Esophagus mucosa (tissue), 1 donor: Measurements from ENCODE around the gene SELENOF. TPM values are rescaled to one million over a fixed set of nuclear protein-coding genes. Genes with fewer than 3 reads are reported as not detected.
A peak's percentile ranks its signal among the peaks of the same experiment; 100 is the strongest.

Experiments used
- ATAC-seq: fragments of 200-7000 bp; cut with Tn5 transposase; one replicate; pipeline ENCODE4 v1.9.1; 2020
- total RNA-seq: library from RNA; stranded (reverse); gene quantifications from one replicate; pipeline ENCODE4 v1.2.4, GENCODE V29; 2023
- donor health status: DM: yes; HTN: yes; CAD: no.

SELENOF gene
- total RNA-seq = 80.5 TPM

DNA sequence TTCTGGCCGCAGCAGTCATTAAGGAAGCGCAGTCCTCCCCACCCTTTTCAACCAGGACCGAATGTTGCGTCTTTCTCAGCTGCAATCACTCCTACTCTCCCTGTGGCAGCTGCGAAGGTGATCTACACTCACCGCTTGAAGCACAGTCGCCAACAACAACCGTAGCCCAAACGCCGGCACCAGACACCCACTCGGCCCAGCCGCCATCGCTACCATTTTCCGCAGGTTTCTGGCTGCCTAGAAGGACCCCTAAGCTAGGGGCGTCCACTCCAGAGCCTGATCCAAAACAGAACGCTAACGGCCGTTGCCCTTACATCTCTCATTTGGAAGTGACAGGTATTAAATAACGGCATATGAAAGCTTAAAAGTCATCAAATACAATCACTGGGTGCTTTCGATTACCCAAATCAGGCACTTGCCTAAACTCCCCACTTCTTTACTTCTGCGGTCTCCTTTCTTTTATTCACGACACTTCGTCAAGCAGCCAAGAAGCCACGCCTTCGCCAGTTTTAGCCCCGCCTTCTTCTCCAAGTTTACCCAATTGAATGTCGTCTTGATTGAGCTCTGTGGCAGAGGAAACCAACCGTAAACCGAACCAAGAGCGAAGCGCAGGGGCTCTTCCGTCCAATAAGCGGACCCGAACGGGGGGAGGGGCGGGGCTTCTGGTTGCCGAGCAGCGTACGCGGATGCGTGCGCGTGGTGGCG, at the start of gene SELENOF:
TSS of gene SELENOF (minus strand) at position 231 of the 705 bp plus-strand sequence. CDS start at position 216, 15 bp downstream.
- ATAC-seq = peak; percentile 100

DNA sequence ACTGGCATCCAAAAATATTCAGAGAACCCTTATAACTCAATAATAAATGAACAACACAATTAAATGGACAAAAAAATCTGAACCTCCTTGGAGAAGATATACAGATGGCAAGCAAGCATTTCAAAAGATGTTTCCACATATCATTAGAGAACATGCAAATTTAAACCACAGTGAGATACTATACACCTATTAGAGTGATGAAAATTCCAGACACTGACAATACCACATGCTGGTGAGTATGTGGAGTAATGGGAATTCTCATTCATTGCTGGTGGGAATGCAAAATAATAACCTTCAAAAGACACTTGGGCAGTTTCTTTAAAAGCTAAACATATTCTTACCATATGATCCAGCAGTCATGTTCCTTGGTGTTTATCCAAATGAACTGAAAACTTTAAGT, 46.6 kb upstream of the SELENOF start:
- ATAC-seq = no peak

DNA sequence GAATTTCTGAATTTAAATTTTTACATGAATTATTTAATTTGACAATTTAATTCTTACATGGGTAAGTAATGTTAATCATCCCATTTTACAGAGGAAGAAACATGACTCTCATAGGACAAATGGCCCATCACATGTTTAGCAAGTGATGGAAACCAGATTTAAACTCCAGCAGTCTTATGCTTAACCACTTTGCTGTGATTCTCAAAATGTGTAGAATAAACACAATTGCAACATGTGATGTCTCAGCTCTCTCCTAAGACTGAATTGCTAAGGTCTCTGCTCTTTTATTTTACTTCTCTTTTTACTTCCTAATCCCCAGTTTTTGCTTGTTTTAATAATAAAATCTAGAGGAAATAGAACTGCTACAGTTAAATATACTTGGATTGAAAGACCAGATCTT, 43.3 kb upstream of the SELENOF start:
- ATAC-seq = no peak

DNA sequence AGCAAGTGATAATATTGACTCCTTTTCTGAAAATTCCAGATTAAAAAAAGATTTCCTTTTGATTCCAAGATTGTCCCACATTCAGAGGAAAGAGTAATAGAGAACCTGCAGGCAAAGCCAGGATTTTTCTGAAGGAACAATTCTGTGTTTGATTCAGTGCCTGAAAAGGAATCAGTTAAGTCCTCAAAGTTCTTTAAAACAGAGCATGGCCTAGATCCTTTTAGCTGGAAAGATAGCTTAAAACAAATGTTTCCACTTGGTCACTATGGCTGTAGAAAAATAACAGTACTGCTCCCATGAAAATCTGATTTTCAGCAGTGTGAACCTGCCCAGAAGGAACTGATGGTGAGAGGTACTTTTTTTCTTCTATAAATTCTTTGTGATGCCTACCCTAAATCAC, 42.3 kb upstream of the SELENOF start:
- no peak for ATAC-seq

DNA sequence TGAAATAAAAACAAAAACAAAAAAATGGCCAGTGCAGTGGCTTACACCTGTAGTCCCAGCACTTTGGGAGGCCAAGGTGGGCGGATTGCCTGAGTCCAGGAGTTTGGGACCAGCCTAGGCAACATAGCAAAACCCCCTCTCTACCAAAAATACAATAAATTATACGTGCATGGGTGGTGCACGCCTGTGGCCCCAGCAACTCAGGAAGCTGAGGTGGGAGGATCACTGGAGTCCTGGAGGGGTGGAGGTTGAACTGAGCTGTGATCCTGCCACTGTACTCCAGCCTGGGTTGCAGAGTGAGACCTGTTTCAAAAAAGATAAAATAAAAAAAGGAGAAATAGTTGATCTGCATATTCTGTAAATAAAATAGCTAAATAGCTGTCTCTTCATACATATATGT, 41.8 kb upstream of the SELENOF start:
- no peak for ATAC-seq

DNA sequence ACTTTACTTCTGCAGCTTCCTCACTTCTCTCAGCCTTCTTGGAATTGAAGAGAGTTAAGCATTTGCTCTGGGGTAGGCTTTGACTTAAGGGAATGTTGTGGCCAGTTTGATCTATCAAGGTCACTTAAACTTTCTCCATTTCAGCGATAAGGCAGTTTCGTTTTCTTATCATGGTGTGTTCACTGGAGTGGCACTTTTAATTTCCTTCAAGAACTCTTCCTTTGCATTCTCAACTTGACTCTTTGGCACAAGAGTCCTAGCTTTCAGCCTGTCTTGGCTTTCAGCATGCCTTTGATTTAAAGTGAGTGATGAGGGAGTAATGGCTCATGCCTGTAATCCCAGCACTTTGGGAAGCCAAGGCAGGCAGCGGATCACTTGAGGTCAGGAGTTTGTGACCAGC, 39.2 kb upstream of the SELENOF start:
- no peak for ATAC-seq

DNA sequence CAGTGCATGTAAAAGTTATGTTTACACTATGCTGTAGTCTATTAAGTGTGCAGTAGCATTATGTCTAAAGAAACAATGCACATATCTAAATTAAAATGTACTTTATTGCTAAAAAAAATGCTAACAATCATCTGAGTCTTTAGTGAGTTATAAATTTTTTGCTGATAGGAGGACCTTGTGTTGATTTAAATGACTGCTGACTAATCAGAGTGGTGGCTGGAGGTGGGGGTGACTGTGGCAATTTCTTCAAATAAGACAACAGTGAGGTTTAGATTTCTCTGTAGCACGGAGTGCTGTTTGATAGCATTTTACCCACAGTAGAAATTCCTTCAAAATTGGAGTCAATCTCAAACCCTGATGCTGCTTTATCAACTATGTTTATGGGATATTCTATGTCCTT, 37.5 kb upstream of the SELENOF start:
- no peak for ATAC-seq

DNA sequence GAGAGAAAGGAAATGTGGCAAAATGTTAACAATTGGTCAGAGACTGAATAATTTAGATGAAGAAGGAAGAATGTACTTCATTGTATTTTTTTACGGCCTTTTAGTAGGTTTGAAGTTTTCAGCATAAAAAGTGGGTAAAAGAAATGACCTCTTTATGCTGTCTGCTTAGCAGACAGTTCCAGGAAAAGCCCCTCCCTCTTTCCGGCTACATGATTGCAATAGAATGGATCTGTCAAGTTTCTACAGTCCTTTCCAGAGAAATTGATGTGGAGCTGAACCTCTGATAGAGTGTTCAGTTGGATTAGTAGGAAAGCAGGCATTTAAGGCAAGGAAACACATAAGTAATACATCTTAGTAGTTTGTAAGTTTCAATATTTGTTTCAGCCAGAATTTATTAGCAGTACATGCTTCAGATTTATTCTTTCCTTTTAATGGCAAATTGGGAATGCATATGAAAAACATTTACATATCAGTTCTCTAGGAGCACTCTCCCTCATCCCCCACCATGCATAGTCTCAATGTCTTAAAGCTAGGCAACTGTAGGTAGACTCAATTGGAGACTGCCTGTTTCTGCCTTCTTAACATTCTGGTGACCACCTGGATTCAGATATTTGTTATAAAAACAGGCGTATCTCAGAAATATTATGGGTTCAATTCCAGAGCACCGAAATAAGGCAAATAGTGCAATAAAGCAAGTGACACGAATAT, 36.9 kb upstream of the SELENOF start:
- no peak for ATAC-seq

DNA sequence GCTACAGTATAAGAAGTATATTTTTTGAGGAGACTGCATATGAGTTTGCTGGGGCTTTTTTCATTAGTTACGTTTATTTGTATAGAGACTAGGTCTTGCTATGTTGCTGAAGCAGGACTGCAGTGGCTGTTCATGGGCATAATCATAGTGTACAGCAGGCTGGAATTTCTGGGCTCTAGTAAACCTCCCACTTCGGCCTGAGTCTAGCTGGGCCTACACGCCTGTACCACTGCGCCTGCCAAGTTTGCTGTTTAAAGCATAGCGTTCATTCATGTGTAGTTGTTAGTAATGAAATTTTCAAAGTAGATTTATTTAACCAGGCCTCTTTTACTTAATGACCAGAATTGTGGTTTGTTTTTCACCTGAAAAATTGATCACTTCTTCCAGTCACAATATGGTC, 34.3 kb upstream of the SELENOF start:
- no peak for ATAC-seq

DNA sequence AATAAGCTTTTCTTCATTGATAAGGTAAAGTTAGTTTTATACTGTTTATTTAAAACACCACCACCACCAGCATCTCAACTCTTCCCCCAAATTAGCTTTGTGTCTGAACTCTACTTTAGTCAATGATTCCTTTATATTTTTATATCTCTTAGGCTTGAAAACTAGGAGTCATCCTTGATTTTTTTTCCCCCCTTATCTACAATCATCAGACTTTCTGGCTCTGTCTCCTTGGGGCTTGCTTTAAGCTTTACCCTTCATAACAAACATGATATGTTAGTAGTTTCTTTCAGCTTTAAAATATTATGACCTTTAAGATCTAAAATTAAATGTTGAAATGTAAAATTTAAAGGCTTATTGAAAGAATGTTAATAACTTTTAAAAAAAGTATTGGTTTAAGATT, 28.8 kb upstream of the SELENOF start:
- ATAC-seq = no peak

DNA sequence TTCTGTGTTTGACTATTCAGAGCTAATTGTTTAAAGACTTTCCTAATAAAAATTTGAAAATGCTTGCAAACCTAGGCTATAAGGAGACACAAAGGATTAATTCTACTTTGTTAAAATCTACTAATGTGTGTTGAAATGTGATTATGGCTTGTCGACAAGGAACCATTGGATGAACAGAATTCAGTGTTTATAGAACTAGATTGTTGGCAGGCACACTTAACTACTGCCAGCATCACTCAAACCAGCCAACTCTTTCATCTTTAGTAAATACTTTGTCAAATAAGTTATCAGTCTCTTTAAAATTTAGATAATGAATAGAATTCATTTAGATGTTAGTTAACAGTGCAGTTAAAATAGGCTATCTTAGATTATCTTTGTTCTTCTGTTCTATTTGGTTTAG, 28.1 kb upstream of the SELENOF start:
- no peak for ATAC-seq

DNA sequence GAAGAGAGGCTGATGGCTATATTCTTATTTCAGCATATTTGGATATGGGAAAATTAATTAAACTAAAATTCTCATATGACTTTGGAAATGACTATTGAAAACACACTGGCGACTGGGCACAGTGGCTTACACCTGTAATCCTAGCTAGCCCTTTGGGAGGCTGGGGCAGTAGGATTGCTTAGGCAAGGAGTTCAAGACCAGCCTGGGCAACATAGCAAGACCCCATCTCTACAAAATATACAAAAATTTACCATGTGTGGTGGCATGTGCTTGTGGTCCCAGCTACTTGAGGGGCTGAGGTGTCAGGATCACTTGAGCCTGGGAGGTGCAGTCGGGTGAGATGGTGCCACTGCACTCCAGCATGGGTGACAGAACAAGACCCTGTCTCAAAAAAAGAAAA, 26.7 kb upstream of the SELENOF start:
- no peak for ATAC-seq

DNA sequence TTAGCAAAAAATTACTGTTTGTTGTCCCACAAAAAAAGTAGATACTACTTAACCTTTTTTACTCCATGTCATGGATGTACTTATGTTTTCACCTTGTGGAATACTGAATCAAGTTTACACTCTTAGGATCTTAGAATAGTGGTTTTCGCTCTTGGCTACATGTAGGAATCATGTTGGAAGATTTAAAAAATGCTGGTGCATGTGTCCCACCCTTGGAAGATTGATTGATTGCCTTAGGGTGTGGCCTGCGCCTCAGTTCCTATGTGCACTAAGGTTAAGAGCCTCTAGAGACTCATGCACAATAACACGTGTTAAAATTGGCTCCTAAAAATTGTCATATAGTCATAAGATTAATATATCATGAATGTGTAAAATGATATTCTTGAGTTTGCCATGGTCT, 25.5 kb upstream of the SELENOF start:
- ATAC-seq = no peak

DNA sequence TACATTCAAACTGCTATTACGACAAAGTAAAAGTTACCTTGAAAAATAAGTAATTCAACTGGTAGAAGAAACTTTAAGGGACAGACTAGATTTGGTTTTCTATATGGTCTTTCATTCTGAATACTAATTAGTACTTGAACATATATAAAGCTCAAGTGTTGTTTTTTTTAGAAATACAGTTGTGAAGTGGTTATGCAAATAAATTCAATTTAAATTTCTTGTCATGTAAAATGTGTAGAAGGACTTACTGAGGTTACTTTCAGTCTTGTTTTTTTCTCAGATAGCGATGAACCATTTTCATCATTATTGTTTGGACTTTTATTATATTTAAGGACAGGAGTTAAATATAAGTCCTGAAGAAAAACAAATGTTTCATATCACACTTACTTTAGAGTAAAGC, 24.9 kb upstream of the SELENOF start:
- ATAC-seq = no peak

DNA sequence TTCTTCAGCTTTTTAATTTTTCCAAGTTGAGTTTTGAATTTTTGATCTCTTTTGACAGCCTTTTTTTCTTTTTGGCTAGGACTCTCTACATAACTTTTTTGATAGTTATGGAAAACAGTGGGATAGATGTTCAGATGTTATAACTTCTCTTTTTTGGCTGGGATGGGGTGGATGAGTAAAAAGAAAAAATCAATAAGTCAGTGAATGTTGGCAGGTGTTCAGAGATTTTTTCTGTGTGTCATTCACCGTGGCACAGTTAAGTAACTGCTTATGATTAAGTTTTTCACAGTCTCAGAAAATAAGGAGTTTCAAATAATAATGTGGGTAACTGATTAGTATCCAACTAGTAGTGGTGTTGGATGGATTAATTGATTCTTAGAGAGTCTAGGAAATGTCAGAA, 24.5 kb upstream of the SELENOF start:
- ATAC-seq = no peak

DNA sequence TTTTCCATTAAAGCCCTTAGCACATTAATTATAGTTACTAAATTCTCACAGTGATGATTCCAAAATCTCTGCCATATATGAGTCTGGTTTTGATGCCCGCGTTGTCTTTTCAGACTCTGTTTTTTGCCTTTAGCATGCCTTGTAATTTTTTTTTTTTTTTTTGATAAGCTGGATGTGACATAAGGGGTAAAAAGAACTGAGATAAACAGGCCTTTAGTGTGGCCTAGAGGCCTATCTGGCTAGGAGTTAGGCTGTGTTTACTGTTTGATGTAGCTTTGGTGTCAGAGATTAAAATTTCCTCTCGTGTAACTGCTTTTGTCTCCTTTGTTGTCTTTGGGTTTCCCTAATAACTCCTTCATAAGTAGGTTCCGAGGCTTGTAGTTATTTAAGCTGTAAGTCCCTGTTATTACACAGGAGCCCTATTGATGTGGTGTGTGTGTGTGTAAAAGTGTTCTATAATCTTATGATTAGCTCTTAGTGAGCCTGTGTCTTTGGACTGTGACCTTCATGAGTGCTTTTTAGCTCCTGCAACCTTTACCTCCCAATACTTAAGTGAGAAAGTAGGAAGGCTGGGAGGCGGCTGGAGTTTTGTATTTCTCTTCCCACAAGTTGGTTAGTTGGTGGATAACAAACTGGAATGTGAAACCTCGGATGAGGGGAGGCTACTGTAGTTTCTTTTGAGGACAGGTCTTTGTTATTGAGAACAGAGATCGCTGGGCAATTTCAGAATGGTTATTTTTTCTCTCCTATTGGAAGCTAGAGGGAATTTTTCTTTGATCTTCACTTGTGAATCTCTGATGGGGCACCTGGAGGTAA, 19.8 kb upstream of the SELENOF start:
- no peak for ATAC-seq

DNA sequence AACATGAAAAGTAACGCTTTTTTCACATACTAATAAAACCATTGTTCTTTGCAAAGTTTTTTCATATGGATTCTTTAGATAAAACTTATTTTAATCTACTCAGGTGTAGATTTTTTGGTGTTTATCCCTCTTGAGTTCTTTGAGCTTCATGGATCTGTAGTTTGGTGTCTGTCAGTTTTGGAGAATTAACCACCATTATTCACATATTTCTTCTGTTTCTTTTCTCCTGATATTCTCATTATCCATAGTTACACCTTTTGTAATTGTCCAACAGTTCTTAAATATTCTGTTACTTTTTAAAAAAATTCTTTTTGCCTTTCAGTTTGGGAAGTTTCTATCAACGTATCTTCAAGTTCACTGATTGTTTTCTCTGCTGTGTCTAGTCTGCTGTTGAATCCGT, 19.1 kb upstream of the SELENOF start:
- no peak for ATAC-seq

DNA sequence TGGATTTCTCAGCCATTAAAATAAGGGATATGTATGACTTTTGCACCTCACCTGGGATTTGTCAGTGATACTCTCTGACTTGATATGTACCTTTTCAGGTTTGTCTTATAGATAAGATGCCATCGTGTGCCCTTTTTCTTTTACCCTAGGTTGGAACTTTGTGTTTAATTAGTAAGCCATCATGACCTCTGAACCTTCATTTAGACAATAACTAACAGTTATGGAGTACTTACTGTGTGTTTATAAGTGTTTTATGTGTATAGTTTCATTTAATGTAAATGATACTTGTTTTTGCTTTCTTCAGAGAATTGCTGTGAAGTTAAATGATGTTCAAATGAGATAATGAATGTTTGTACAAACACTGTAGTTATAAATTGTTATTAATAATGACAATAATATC, 14.9 kb upstream of the SELENOF start:
- no peak for ATAC-seq

DNA sequence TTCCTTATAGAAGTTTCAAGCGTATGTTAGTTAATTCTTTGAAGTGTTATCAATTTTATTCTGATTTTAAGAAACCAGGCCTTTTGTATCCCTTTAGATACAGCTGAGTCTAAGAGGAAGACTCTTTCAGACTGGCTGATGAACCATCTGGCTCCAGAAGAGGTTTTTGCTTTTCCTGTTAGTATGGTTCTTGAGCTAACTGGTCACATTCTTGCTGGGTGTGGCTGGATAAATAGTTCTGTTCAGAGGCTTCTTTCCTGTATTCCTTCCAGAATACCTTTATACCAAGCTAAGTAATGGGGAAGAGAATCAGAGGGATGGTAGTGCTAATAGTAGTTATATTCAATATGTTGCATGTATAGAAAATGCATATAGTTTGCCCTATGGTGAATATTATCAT, 13.0 kb upstream of the SELENOF start:
- ATAC-seq = peak; percentile 76

DNA sequence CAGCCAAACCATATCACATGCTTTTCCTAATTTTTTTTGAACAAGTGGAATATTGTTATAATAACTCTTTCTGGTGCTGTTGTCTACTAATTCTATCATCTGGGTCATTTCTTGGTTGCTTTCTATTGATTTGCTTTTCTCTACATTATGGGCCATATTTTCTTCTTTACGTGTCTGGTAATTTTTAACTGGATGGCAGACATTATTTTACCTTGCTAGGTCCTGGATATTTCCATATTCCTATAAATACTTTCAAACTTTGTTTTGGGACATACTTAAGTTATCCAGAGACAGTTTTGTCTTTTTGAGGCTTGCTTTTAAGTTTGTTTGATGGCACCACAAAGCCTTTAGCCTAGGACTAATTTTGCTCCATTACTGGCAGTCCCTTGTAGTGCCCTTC, 11.8 kb upstream of the SELENOF start:
- no peak for ATAC-seq

DNA sequence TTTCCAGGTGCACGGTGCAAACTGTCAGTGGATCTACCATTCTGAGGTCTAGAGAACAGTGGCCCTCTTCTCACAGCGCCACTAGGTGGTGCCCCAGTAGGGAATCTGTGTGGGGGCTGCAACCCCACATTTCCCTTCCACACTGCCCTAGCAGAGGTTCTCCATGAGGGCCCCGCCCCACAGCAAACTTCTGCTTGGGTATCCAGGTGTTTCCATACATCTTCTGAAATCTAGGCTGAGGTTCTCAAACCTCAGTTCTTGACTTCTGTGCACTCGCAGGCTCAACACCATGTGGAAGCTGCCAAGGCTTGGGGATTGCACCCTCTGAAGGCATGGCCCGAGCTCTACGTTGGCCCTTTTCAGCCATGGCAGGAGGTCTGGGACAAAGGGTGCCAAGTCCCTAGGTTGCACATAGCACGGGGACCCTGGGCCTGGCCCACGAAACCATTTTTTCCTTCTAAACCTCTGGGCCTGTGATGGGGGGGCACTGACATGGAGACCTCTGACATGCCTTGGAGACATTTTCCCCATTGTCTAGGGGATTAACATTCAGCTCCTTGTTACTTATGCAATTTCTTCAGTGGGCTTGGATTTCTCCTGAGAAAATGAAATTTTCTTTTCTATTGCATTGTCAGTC, 10.5 kb upstream of the SELENOF start:
- ATAC-seq = no peak

DNA sequence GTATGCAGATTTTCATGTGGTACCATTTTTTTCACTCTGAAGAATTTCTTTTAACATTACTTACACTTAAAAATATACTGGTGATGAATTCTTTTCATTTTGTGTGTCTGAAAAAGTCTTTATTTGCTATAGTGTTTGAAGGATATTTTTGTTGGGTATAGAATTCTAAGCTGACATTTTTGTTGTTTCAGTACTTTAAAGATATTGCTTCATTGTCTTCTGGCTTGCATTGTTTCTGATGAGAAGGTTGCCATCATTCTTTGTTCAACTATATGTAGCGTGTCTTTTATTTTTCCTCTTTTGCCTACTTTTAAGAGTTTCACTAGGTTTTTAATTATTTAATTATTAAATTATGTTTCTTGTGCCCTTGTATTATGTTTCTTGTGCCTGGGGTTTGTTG, 8.5 kb upstream of the SELENOF start:
- no peak for ATAC-seq

DNA sequence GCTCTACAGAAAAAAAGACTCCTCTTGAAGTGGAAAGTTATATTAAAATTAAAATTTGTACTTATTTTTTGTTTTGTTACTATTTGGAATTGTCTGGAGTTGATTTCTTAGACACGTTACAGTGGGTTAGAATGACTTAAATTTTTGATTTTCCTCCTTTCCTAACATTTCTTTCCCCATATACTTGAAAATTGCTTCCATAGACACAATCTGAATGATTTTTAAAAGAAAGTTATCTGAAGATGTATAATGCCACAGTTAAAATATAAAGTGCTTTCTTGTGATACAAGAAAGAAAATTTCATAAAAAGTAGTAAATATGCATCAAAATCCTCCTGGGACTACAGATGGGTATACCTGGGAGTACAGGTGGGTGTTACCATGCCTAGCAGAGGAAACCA, 2.8 kb upstream of the SELENOF start:
- ATAC-seq = no peak
